ENCODE measurements around the gene TK1.

- TF ChIP-seq CTCF (IDR thresholded peaks at IDR 0.05) (no peak), POLR2A (IDR thresholded peaks at IDR 0.05) (no peak), EP300 (IDR thresholded peaks at IDR 0.05) (no peak)
Measured at GRCh38 chr17:78231991-78232858, 45.4 kb upstream of the TK1 start.

Data from ovary (tissue), 3 donors.